Astrocyte (in vitro differentiated cells and primary cell): Measurements from ENCODE around the gene AGO4.

ENCODE experiments used
- CTCF ChIP-seq: IDR thresholded peaks from 2 replicates; pipeline ENCODE4 v1.5.1; 2011; ENCODE audit warnings: low read depth, mild to moderate bottlenecking, inconsistent platforms, low read length, moderate library complexity; ENCODE audit not compliant: insufficient read depth
- EZH2 ChIP-seq: IDR thresholded peaks from 2 replicates; pipeline ENCODE4 v1.6.1; 2012; ENCODE audit warnings: mild to moderate bottlenecking, low read length, inconsistent platforms; ENCODE audit not compliant: insufficient read depth

- TF ChIP-seq CTCF = no peak
- no peak for TF ChIP-seq EZH2
Measured at GRCh38 chr1:35866991-35867390, 59.2 kb downstream of the AGO4 start.
